PC-9 (cell line): ENCODE results near the gene P2RY13.

Experiments used
- CTCF ChIP-seq: fragments of 200-600 bp; sonication (generic); conservative IDR thresholded peaks from 2 replicates; pipeline ENCODE4 v1.6.1; 2017; ENCODE audit warnings: mixed run types, antibody characterized with exemption, mild to moderate bottlenecking, moderate library complexity
- EZH2 ChIP-seq: fragments of 200-600 bp; sonication (generic); IDR thresholded peaks from 2 replicates; pipeline ENCODE4 v1.8.0; 2017; ENCODE audit warnings: antibody characterized with exemption, low read depth

GRCh38 chr3:151347432-151347831, 18.1 kb upstream of the P2RY13 start:
- TF ChIP-seq CTCF = no peak
- no peak for TF ChIP-seq EZH2
